OCI-LY3 (cell line): ENCODE results near the gene MBNL1.

Source experiments
- CTCF ChIP-seq: fragments of 200-600, 300-600 bp; sonication (generic); IDR thresholded peaks from 2 replicates; pipeline ENCODE4 v1.5.1; 2014; ENCODE audit warnings: antibody characterized with exemption, low read length, low read depth
- EZH2phosphoT487 ChIP-seq: fragments of 200-600 bp; shearing (Covaris generic); IDR thresholded peaks from 2 replicates; pipeline ENCODE4 v1.6.1; 2018; ENCODE audit warnings: antibody characterized with exemption, mixed run types, low read depth

- TF ChIP-seq CTCF = no peak
- TF ChIP-seq EZH2phosphoT487 = no peak
These were observed 152.4 kb downstream of the MBNL1 start for GRCh38 chr3:152421162-152421561.
